CD4-positive, alpha-beta T cell treated with Interferon gamma for 1 hour (primary cell): Measurements from ENCODE around the gene MMP25.
"Not testable (repeated sequence)": the region's sequence is repeated elsewhere in the genome, so short reads cannot be mapped to it uniquely, and the experiment has no call there.

Experiments
- DNase-seq: peaks from one replicate; pipeline ENCODE4 v3.0.0-alpha.2; 2020

The MMP25 gene

GRCh38 chr16:3056336-3057180 lies 10.2 kb downstream of the MMP25 start:
- DNase-seq = no peak

GRCh38 chr16:3057181-3058138 lies 11.1 kb downstream of the MMP25 start:
- DNase-seq = no peak

GRCh38 chr16:3058139-3059030 lies 12.0 kb downstream of the MMP25 start:
- peak; percentile 49 for DNase-seq

- DNase-seq = peak; percentile 87
These were observed 12.8 kb downstream of the MMP25 start for GRCh38 chr16:3059041-3059722.

- DNase-seq = no peak
These were observed 13.4 kb downstream of the MMP25 start for GRCh38 chr16:3059723-3060242.

GRCh38 chr16:3060339-3061127 lies 14.2 kb downstream of the MMP25 start:
- no peak for DNase-seq

GRCh38 chr16:3062553-3062952 lies 16.2 kb downstream of the MMP25 start:
- DNase-seq = no peak

- DNase-seq = no peak
These were observed 17.4 kb downstream of the MMP25 start for GRCh38 chr16:3063625-3064386.

- peak; percentile 69 for DNase-seq
These were observed 18.8 kb downstream of the MMP25 start, which contains the start of gene IL32 for GRCh38 chr16:3065069-3065741. Gene IL32 (plus strand): TSS chr16:3065640. CDS start chr16:3065812, 172 bp downstream.

GRCh38 chr16:3065742-3066439 lies 19.5 kb downstream of the MMP25 start:
- DNase-seq = no peak

- no peak for DNase-seq
These were observed 20.0 kb downstream of the MMP25 start for GRCh38 chr16:3066440-3066748.

- DNase-seq = no peak
These were observed 22.1 kb downstream of the MMP25 start for GRCh38 chr16:3068487-3068886.

- not testable (repeated sequence) for DNase-seq
These were observed 22.8 kb downstream of the MMP25 start for GRCh38 chr16:3069146-3069545.

- DNase-seq = no peak
These were observed 24.3 kb downstream of the MMP25 start for GRCh38 chr16:3070608-3071111.

GRCh38 chr16:3071655-3072054 lies 25.3 kb downstream of the MMP25 start:
- no peak for DNase-seq

- not testable (repeated sequence) for DNase-seq
These were observed 25.8 kb downstream of the MMP25 start for GRCh38 chr16:3072148-3072547.

GRCh38 chr16:3072576-3073263 lies 26.4 kb downstream of the MMP25 start:
- DNase-seq = not testable (repeated sequence)

GRCh38 chr16:3073448-3073847 lies 27.1 kb downstream of the MMP25 start:
- DNase-seq = no peak
